NCI-H2029 treated with DMSO at 0.1 percent for 48 hours (cell line): ENCODE data around the gene TFAP2A.

Experiments
- DNase-seq: peaks from one replicate; lab custom pipeline; 2025; lab: John Stamatoyannopoulos, UW

The TFAP2A gene

GRCh38 chr6:10425975-10426780 is 11.3 kb upstream of the TFAP2A start:
- no peak for DNase-seq

GRCh38 chr6:10425176-10425974 is 10.5 kb upstream of the TFAP2A start:
- no peak for DNase-seq

GRCh38 chr6:10424040-10424439 is 9.2 kb upstream of the TFAP2A start:
- no peak for DNase-seq

DNA sequence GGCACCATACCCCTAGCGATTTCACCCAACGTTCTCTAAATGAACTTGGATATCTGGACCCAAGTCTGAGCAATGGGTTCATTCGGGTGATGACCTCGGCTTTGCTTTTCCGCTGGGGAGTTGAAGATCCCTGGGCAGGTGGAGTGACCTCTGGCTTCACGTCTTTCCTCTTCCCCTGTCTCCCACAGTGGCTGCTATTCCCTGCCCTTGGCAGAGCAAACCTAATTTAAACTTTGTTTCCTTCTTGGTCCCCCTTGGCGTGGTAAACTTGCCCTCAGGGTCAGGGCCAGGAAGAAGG is 7.8 kb upstream of the TFAP2A start:
- no peak for DNase-seq

DNA sequence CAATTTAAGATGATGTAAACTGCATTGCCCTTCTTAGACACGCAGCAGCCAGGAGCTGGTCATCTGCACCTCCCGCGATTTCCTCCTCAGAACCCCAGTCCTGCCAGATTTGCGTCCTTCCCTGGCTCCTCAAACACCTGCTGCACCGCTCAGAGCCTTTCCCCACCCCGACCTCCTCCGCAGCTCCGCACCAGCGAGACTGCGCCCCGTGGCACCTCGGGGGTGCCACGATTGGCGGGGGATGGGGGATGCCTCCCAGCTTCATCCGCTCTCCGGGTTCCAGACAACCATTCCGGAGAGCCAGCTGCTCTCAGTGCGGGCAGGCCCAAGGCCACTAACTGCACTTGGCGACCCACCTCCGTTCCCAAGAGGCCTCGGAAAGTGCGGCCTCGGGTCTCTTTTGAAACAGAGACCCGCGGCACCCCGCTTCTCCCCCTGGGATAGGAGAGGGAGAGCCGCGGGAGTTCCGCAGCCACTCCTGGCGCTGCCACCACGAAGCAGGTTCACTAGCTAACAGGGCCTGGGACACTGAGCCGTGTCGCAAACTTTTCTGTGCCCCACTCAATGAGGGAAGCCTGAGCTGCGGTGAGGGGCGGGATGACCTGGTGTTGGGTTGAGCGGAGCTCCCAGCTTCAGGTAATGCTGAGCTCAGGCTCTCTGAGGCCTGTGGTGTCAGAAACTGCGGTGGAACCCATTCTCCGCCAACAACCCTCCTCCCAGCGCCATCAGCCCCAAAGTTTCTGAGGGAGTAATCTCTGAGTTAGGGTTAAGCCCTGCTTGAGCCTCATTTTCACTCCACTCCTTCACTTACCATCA is 7.3 kb upstream of the TFAP2A start:
- DNase-seq = no peak

GRCh38 chr6:10421158-10421920 is 6.5 kb upstream of the TFAP2A start:
- no peak for DNase-seq

GRCh38 chr6:10420546-10421157 is 5.8 kb upstream of the TFAP2A start:
- no peak for DNase-seq

- no peak for DNase-seq
Observed at GRCh38 chr6:10419749-10420545, 5.1 kb upstream of the TFAP2A start.

- peak; percentile 45 for DNase-seq
Observed at GRCh38 chr6:10418862-10419748, 4.2 kb upstream of the TFAP2A start.

DNA sequence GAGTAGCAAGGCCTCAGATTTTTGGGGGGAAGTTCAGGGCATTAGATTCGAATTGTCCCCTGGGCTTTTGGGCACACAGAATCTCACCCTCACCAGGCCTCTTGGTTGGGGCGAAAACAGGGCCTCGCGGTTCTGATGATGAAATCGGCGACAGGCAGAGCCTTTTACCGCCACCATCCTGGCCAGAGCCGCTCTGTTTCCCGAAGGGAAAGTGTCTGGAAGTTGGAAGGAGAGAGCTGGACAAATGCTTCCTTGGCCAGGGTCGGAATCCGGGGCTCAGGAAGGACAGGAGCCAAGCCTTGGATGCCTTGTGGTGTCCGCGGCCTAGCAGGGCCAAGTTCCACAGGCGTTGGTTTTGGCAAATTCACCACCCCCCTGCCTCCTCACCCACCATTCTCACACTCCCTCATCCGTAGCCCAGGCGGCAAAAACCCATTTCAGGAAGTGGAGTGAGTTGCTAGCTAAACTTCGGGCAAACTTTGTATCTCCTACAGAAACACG is 3.5 kb upstream of the TFAP2A start:
- DNase-seq = no peak

DNA sequence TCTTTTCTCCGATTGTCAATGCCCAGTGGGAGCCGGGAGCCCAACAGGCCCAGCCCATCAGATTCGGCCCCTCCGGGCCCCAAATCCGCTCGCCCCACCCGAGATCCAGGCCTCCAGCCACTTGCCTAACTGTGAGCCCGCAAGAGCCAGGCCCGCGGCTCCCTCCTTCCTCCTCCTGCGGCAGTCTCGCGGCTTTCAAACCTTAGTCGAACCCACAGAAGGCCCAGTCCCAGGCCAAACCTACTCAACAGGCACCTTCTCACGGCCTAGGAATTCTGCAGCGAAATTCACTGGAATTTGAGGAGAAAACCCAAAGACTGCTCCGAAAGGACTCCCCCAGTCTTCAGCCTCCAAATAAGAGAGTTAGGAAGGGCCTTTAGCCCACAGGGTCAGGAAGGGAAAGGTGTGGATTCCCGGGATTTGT is 2.8 kb upstream of the TFAP2A start:
- no peak for DNase-seq

GRCh38 chr6:10416863-10417641 is 2.2 kb upstream of the TFAP2A start:
- DNase-seq = no peak

DNA sequence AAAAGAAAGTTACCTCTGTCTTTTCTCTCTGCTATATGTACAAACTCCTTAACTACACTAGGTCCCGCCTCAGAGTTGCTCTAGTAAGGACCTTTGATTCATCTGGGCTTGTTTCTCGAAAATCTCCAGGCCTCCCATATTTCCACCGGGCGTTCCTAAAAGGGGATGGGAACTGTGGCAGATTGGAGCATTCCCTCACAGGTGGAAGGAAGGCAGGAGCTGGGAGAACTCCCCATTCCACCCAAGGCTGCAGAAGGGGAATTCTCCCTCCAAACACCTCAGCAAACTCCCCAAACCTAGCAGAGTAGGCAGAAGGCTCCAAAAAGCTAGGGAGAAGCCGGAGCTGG is 1.6 kb upstream of the TFAP2A start:
- no peak for DNase-seq

DNA sequence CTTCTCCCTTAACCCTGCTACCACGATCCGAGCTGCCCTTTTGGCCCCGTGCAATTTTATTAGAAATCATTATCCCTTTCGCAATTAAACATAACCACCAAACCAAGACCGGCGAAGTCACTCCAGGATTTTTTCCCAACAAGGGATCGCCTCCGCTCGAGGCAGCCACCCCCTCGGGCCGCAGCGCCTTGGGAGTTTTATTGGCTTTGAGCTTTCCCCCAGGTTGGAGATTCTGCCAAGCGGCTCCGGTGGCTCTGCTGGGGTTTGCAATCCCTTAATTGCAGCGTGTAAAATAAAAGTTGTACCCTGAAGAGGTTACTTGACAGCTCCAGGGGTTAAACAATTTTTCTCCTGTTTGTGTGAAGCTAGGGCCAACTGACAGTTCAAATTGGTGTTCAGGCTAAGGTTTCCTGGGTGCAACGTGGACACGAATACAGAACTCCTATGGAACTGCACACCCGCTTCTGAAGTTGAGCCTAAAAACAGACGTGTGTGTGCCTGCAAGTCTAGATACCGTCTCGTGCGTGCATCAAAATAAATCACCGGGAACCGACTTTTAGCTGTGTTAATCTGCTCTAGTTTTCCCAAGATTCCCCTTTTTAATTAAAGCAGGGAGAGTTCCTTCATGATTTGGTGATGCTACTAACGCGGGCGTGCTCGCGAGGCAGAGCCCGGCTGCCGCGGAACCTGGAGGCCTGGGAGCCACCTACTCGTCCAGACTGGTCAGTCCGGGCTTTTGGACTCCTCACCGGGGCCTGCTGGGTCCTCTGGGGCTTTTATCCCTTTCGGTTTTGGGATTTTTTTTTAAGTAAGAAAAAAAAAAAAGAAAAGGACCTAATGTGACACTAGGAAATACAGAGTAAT is 975 bp upstream of the TFAP2A start:
- no peak for DNase-seq

- DNase-seq = peak; percentile 33
Observed at GRCh38 chr6:10413850-10414738, 780 bp downstream of the TFAP2A start.

GRCh38 chr6:10413262-10413849 is 1.5 kb downstream of the TFAP2A start:
- no peak for DNase-seq
